Fibroblast of lung (primary cell): ENCODE data around the gene AKIRIN2. TPM values are rescaled to one million over a fixed set of nuclear protein-coding genes. Genes with fewer than 3 reads are reported as not detected.

ENCODE experiments used
- DNase-seq, 2 donors: peaks; one replicate each; pipeline versions ENCODE4 v3.0.0 to v3.0.0-alpha.2; 2010; ENCODE audit warnings: low read depth in 2 of 2
- H2AFZ ChIP-seq: 2 replicates; pipeline ENCODE4 v1.5.1; 2012; ENCODE audit warnings: low read length, control low read depth, inconsistent platforms
- H3K27ac ChIP-seq: 2 replicates; pipeline ENCODE4 v1.5.1; 2011; ENCODE audit warnings: low read length, control low read depth; ENCODE audit not compliant: insufficient read depth
- H3K27me3 ChIP-seq: 2 replicates; pipeline ENCODE4 v1.5.1; 2011; ENCODE audit warnings: mild to moderate bottlenecking, low read length; ENCODE audit not compliant: control insufficient read depth, insufficient read depth
- H3K36me3 ChIP-seq: 2 replicates; pipeline ENCODE4 v1.5.1; 2011; ENCODE audit warnings: low read length; ENCODE audit not compliant: control insufficient read depth, insufficient read depth
- H3K4me1 ChIP-seq: 2 replicates; pipeline ENCODE4 v1.5.1; 2011; ENCODE audit warnings: low read length; ENCODE audit not compliant: control insufficient read depth, insufficient read depth; ENCODE audit errors: extremely low read depth
- H3K4me2 ChIP-seq: 2 replicates; pipeline ENCODE4 v1.5.1; 2011; ENCODE audit warnings: low read length, control low read depth; ENCODE audit not compliant: insufficient read depth; ENCODE audit errors: extremely low read depth
- H3K4me3 ChIP-seq, 4 experiments: fragments of 200-600 bp in 1 of 4; sonication (generic) in 1 of 4; replicated peaks in 1 of 4; 2 replicates each; pipeline ENCODE4 v1.5.1; 2011 to 2016; ENCODE audit warnings: low read length in 4 of 4, low read depth in 3 of 4, mild to moderate bottlenecking in 3 of 4, control low read depth in 2 of 4, inconsistent platforms in 1 of 4, mixed read lengths in 1 of 4; ENCODE audit not compliant: insufficient read depth in 1 of 4; ENCODE audit errors: control extremely low read depth in 1 of 4
- H3K79me2 ChIP-seq: 2 replicates; pipeline ENCODE4 v1.5.1; 2012; ENCODE audit warnings: mild to moderate bottlenecking, low read length, inconsistent platforms; ENCODE audit not compliant: control insufficient read depth, insufficient read depth
- H3K9ac ChIP-seq: 2 replicates; pipeline ENCODE4 v1.5.1; 2011; ENCODE audit warnings: mild to moderate bottlenecking, low read length, control low read depth; ENCODE audit not compliant: insufficient read depth
- H3K9me3 ChIP-seq: 2 replicates; pipeline ENCODE4 v1.5.1; 2012; ENCODE audit warnings: low read depth, low read length; ENCODE audit not compliant: control insufficient read depth, insufficient read depth
- H4K20me1 ChIP-seq: 2 replicates; pipeline ENCODE4 v1.5.1; 2011; ENCODE audit warnings: low read length; ENCODE audit not compliant: control insufficient read depth, insufficient read depth; ENCODE audit errors: extremely low read depth
- EZH2 ChIP-seq: IDR thresholded peaks from 2 replicates; pipeline ENCODE4 v1.5.1; 2012; ENCODE audit warnings: low read length, control low read depth, mild to moderate bottlenecking; ENCODE audit errors: missing control alignments
- polyA plus RNA-seq, 2 donors: library from polyadenylated mRNA; depleted of rRNA in 1 of 2; stranded (reverse) in 1 of 2; unstranded in 1 of 2; fragments of >200 nt; gene quantifications; 2 replicates each; pipeline ENCODE4 v1.2.1, GENCODE V29; 2011 to 2012; ENCODE audit warnings: missing spikeins in 1 of 2
- total RNA-seq: library from RNA; depleted of rRNA; stranded (reverse); fragments of >200 nt; gene quantifications from 2 replicates; pipeline ENCODE4 v1.2.1, GENCODE V29; 2014
- TF ChIP-seq, protein P1 (sequence below), 2 donors: IDR thresholded peaks in 1 of 2; conservative IDR thresholded peaks in 1 of 2; 1 replicate in 1 of 2; 2 replicates in 1 of 2; pipeline ENCODE4 v1.5.1; 2011 to 2012; ENCODE audit warnings: low read length in 2 of 2, control low read depth in 1 of 2, inconsistent platforms in 1 of 2, low read depth in 1 of 2, mild to moderate bottlenecking in 1 of 2

The AKIRIN2 gene
- total and polyA plus RNA-seq, 2 donors (not counting 1 experiment from before 2014, with no cell fraction given): 33.7 to 41.0 TPM

DNA sequence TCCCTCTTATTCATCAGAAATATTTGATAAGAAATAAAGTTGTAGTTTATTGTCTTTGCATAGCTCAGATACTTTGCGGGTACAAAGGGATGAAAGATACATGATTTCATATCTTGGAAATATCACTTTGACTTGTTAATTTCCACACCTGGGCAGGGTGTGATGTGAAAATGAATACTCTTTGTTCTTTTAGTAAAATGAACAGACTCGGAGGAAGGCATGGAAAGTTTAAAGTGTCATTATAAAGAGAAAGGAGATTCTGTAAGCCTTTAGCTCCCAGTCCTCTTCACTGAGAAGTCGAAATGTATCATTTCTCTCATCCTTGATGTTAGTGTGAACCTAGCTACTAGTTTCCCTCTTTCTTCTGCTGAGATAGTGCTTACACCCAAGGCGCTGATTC, 36.7 kb upstream of the AKIRIN2 start:
- no peaks in the 10 kb centered on the region for H4K20me1 ChIP-seq
- H3K27me3 ChIP-seq: no peaks in the 10 kb centered on the region
- H3K79me2 ChIP-seq: no peaks in the 10 kb centered on the region
- no peak overlapping the region for H3K4me2 ChIP-seq
- H3K9ac ChIP-seq: no peak overlapping the region
- no peaks in the 10 kb centered on the region for H3K36me3 ChIP-seq
- H2AFZ ChIP-seq: no peak overlapping the region
- no peaks in the 10 kb centered on the region for H3K4me1 ChIP-seq
- TF ChIP-seq, protein P1, sequence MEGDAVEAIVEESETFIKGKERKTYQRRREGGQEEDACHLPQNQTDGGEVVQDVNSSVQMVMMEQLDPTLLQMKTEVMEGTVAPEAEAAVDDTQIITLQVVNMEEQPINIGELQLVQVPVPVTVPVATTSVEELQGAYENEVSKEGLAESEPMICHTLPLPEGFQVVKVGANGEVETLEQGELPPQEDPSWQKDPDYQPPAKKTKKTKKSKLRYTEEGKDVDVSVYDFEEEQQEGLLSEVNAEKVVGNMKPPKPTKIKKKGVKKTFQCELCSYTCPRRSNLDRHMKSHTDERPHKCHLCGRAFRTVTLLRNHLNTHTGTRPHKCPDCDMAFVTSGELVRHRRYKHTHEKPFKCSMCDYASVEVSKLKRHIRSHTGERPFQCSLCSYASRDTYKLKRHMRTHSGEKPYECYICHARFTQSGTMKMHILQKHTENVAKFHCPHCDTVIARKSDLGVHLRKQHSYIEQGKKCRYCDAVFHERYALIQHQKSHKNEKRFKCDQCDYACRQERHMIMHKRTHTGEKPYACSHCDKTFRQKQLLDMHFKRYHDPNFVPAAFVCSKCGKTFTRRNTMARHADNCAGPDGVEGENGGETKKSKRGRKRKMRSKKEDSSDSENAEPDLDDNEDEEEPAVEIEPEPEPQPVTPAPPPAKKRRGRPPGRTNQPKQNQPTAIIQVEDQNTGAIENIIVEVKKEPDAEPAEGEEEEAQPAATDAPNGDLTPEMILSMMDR (conservative IDR thresholded peaks at IDR 0.05 in 1 of 2, IDR thresholded peaks at IDR 0.05 in 1 of 2; ENCODE audit: low read depth in 1 of 2, low read length in 2 of 2): no peak
- no peak for TF ChIP-seq EZH2
- DNase-seq: no peak
- no peak overlapping the region for H3K4me3 ChIP-seq
- no peak overlapping the region for H3K27ac ChIP-seq
- H3K9me3 ChIP-seq: no peaks in the 10 kb centered on the region

DNA sequence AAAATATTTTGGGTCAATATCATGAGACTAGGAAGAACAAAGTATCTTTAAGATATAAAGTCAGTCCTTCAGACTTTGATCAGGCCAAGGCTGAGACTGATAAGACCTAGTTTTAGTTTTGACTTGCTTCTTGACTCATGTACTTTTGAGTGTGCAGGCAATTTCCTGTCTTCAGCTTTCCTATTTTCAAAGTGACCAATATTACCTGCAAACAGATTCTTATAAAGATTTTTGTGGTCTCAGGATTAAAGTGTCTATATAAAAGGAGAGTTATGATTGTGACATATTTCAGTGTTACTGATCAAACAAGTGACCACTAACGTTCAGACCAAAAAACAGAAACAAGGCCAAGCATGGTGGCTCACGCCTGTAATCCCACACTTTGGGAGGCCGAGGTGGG, 36.0 kb upstream of the AKIRIN2 start:
- TF ChIP-seq, protein P1 (conservative IDR thresholded peaks at IDR 0.05 in 1 of 2, IDR thresholded peaks at IDR 0.05 in 1 of 2; ENCODE audit: low read depth in 1 of 2, low read length in 2 of 2): no peak
- no peak for TF ChIP-seq EZH2
- Histone ChIP-seq H3K9me3 (no peaks in the 10 kb centered on the region), H3K4me3 (no peak overlapping the region), H3K79me2 (no peaks in the 10 kb centered on the region), H3K36me3 (no peaks in the 10 kb centered on the region), H3K27me3 (no peaks in the 10 kb centered on the region), H3K9ac (no peak overlapping the region), H2AFZ (no peak overlapping the region), H3K4me2 (no peak overlapping the region), H4K20me1 (no peaks in the 10 kb centered on the region), H3K27ac (no peak overlapping the region), H3K4me1 (no peaks in the 10 kb centered on the region)
- no peak for DNase-seq

DNA sequence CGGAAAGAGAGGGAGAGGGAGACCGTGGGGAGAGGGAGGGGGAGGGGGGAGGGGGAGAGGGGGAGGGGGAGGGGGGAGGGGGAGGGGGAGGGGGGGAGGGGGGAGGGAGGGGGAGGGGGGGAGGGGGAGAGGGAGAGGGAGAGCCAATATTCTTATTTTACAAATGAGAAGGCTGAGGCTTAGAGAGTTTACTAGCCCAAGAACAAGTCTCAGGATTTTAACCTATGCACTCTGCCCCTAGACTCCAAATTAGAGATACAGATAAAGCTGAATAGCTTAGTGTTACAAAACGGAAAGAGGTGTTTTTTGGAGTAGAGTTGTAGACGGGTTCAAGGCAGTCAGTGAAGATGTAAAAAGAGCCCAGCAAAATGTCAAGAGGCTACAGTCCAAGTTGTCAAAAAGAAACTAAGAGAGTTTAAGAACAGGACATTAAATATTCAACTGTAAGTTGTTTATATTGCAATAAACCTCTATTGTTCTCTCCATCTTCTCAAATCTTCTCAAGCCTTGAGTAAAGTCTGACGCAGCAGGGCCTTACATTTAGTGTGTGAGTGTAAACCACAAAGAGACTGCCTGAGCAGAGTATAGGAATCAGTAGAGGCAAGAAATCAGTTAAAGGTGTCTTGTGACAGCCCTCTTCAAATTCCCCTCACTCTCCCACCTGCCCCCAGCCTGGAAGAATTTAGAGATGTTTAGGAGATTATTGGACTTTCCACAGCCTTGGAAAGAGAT, 34.9 kb upstream of the AKIRIN2 start:
- H3K36me3 ChIP-seq: no peaks in the 10 kb centered on the region
- no peaks in the 10 kb centered on the region for H3K79me2 ChIP-seq
- H3K27me3 ChIP-seq: no peaks in the 10 kb centered on the region
- no peak overlapping the region for H3K4me2 ChIP-seq
- no peak for DNase-seq
- no peaks in the 10 kb centered on the region for H4K20me1 ChIP-seq
- no peak overlapping the region for H3K4me3 ChIP-seq
- H3K9ac ChIP-seq: no peak overlapping the region
- H3K27ac ChIP-seq: no peak overlapping the region
- H3K4me1 ChIP-seq: peaks cover 3% of the 10 kb centered on the region
- H2AFZ ChIP-seq: no peak overlapping the region
- H3K9me3 ChIP-seq: no peaks in the 10 kb centered on the region
- TF ChIP-seq, protein P1 (conservative IDR thresholded peaks at IDR 0.05 in 1 of 2, IDR thresholded peaks at IDR 0.05 in 1 of 2; ENCODE audit: low read depth in 1 of 2, low read length in 2 of 2): no peak
- no peak for TF ChIP-seq EZH2
